Ovary (tissue), 3 donors: ENCODE measurements around the gene DSP.

ENCODE experiments used
- EP300 ChIP-seq: sonication (generic); formaldehyde crosslinking; IDR thresholded peaks from one replicate; pipeline ENCODE4 v1.6.1; 2017; ENCODE audit warnings: antibody characterized with exemption
- POLR2A ChIP-seq: fragments of 450-650 bp; IDR thresholded peaks from one replicate; pipeline ENCODE4 v1.6.1; 2017; ENCODE audit warnings: antibody characterized with exemption, mild to moderate bottlenecking, moderate library complexity
- TF ChIP-seq, protein P1 (sequence below), 3 donors: fragments of 450-650 bp in 2 of 3; fragments of 200-600 bp in 1 of 3; IDR thresholded peaks; one replicate each; pipeline versions ENCODE4 v1.5.1 to v1.8.0; 2016 to 2022; ENCODE audit warnings: antibody characterized with exemption in 3 of 3, mild to moderate bottlenecking in 1 of 3
- donor health status: DM: no; HTN: no; CAD: no.

DNA sequence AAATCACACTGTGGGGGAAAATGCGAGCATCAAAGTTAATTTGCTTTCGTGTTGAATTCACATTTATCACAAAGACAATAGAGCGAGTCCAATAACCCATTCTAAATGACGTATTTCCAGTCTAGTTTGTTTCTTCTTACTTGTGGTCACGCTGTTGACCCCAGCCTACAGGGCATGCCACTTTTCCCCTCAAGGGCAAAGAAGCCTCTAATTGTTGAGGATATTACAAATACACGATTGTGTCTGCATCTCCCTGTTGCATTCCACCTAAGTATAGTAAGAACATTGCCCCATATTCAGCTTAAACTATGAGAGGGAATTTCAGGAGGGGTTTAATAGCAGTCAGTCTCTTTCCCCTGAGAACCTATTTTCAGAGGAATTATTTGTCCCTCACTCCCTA is 37.4 kb upstream of the DSP start:
- TF ChIP-seq, protein P1, sequence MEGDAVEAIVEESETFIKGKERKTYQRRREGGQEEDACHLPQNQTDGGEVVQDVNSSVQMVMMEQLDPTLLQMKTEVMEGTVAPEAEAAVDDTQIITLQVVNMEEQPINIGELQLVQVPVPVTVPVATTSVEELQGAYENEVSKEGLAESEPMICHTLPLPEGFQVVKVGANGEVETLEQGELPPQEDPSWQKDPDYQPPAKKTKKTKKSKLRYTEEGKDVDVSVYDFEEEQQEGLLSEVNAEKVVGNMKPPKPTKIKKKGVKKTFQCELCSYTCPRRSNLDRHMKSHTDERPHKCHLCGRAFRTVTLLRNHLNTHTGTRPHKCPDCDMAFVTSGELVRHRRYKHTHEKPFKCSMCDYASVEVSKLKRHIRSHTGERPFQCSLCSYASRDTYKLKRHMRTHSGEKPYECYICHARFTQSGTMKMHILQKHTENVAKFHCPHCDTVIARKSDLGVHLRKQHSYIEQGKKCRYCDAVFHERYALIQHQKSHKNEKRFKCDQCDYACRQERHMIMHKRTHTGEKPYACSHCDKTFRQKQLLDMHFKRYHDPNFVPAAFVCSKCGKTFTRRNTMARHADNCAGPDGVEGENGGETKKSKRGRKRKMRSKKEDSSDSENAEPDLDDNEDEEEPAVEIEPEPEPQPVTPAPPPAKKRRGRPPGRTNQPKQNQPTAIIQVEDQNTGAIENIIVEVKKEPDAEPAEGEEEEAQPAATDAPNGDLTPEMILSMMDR (IDR thresholded peaks at IDR 0.05), result no peak
- TF ChIP-seq EP300 (no peak), POLR2A (no peak)
